ENCODE measurements around the gene SLC22A2. TPM values are rescaled to one million over a fixed set of nuclear protein-coding genes. Genes with fewer than 3 reads are reported as not detected.

Gene SLC22A2
- total and polyA plus RNA-seq, 10 of the 15 experiments (the other 5 are each of a cell fraction or from before 2014, with no cell fraction given) = 0.12 TPM; not detected in 9

DNA sequence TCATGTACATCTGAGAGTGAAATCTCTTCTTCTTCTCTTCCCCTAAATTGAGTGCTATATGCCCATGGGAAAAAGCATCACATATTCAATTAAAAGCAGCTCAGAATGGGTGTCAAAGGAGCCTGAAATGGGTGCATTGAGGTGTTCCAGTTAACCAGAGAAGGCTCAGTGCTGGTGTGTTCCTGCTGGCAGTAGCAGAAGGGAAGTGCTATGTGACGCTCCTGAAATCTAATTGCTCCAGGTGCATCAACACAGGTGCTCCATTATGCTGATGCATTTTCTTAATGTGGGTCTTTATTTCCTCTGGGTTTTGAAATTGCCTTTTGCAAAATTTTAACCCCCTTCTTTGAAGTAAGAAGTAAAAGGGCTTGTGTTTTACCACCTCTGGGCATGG is 17.9 kb downstream of the SLC22A2 start:
- no TSS peak for BruUV-seq (replicated peaks)

GRCh38 chr6:160239929-160240690 is 18.5 kb downstream of the SLC22A2 start:
- SMC1A ChIA-PET (ENCODE audit: uncharacterized antibody, unreplicated experiment) = no interaction called here
- POLR2A ChIA-PET = no interaction called here
- 49% methylated on average over 4 of the region's 4 CpGs for WGBS (ENCODE audit: insufficient coverage, insufficient replicate concordance, low lambda C conversion rate, missing lambda C conversion rate)

More for the DNA sequence above, 17.9 kb downstream of the SLC22A2 start:
- Histone ChIP-seq H3K9ac (ENCODE audit: control insufficient read depth, insufficient read depth, low read length) (no peak overlapping the region), H3K9me3 (replicated peaks; ENCODE audit: control insufficient read depth, insufficient read depth, low read length) (no peaks in the 10 kb centered on the region), H3K4me2 (ENCODE audit: control insufficient read depth, insufficient read depth) (no peak overlapping the region), H2AFZ (ENCODE audit: control insufficient read depth, low read depth, low read length) (no peak overlapping the region), H3K4me1 (ENCODE audit: control insufficient read depth, insufficient read depth, low read length) (no peaks in the 10 kb centered on the region), H3K4me3 (no peak overlapping the region), H3K36me3 (ENCODE audit: control insufficient read depth in 2 of 2, insufficient read depth in 2 of 2, low read length in 1 of 2) (no peaks in the 10 kb centered on the region), H3K27me3 (replicated peaks in 1 of 2; ENCODE audit: control insufficient read depth in 2 of 2, insufficient read depth in 2 of 2, low read length in 1 of 2) (no peaks in the 10 kb centered on the region; a peak in 1 of 4 replicates), H3K79me2 (ENCODE audit: control insufficient read depth, insufficient read depth, low read length) (no peaks in the 10 kb centered on the region), H4K20me1 (ENCODE audit: control insufficient read depth, insufficient read depth) (no peaks in the 10 kb centered on the region), H3K27ac (ENCODE audit: control insufficient read depth, insufficient read depth) (no peak overlapping the region)
- 0% methylated on average over 1 of the region's 1 CpG for WGBS (ENCODE audit: insufficient coverage, insufficient replicate concordance, low lambda C conversion rate, missing lambda C conversion rate)
- in situ Hi-C loops (cut with MboI) = no loop called here
- POLR2A ChIA-PET = no interaction called here
- CTCF ChIA-PET = interaction anchor here (1.3 kb wide), 1 partner anchor 19 kb away, joined by 4 read pairs; no protein-coding TSS in a partner anchor
- RAD21 ChIA-PET (ENCODE audit: unreplicated experiment) = no interaction called here
- intact Hi-C loops (cut with micrococcal nuclease; ENCODE audit: unreplicated experiment) = no loop called here
- SMC1A ChIA-PET (ENCODE audit: uncharacterized antibody, unreplicated experiment) = no interaction called here
- TF ChIP-seq NR2C2 (IDR thresholded peaks at IDR 0.05; ENCODE audit: borderline replicate concordance, control insufficient read depth, insufficient read length, low read depth) = no peak
- no peak for TF ChIP-seq MXI1 (IDR thresholded peaks at IDR 0.05; ENCODE audit: low read depth, low read length)
- DNase-seq (ENCODE audit: low read depth, low spot score) = no peak
- FAIRE-seq = no peak
- no peak for ATAC-seq

More at GRCh38 chr6:160239929-160240690, 18.5 kb downstream of the SLC22A2 start:
- ATAC-seq (no peak), DNase-seq (ENCODE audit: low read depth, low spot score) (no peak), FAIRE-seq (no peak)
- Histone ChIP-seq H3K27me3 (replicated peaks in 1 of 2; ENCODE audit: control insufficient read depth in 2 of 2, insufficient read depth in 2 of 2, low read length in 1 of 2) (no peaks in the 10 kb centered on the region; a peak in 1 of 4 replicates), H3K4me3 (no peak overlapping the region), H3K36me3 (ENCODE audit: control insufficient read depth in 2 of 2, insufficient read depth in 2 of 2, low read length in 1 of 2) (no peaks in the 10 kb centered on the region), H4K20me1 (ENCODE audit: control insufficient read depth, insufficient read depth) (no peaks in the 10 kb centered on the region), H3K27ac (ENCODE audit: control insufficient read depth, insufficient read depth) (no peak overlapping the region), H3K4me2 (ENCODE audit: control insufficient read depth, insufficient read depth) (no peak overlapping the region), H2AFZ (ENCODE audit: control insufficient read depth, low read depth, low read length) (no peak overlapping the region), H3K9me3 (replicated peaks; ENCODE audit: control insufficient read depth, insufficient read depth, low read length) (no peaks in the 10 kb centered on the region), H3K9ac (ENCODE audit: control insufficient read depth, insufficient read depth, low read length) (no peak overlapping the region), H3K4me1 (ENCODE audit: control insufficient read depth, insufficient read depth, low read length) (no peaks in the 10 kb centered on the region), H3K79me2 (ENCODE audit: control insufficient read depth, insufficient read depth, low read length) (no peaks in the 10 kb centered on the region)
- BruUV-seq (replicated peaks) = no TSS peak
- in situ Hi-C loops (cut with MboI) (no loop called here), intact Hi-C loops (cut with micrococcal nuclease; ENCODE audit: unreplicated experiment) (no loop called here)
- TF ChIP-seq IRF3 (IDR thresholded peaks at IDR 0.05) (no peak), SIN3A (IDR thresholded peaks at IDR 0.05; ENCODE audit: low read depth, low read length) (no peak), BHLHE40 (IDR thresholded peaks at IDR 0.05; ENCODE audit: borderline replicate concordance in 1 of 2, low read depth in 2 of 2, low read length in 1 of 2) (no peak), POU2F2 (IDR thresholded peaks at IDR 0.05; ENCODE audit: borderline replicate concordance, low read depth, low read length) (no peak), RCOR1 (conservative IDR thresholded peaks at IDR 0.05; ENCODE audit: low read depth, low read length) (no peak)
- RAD21 ChIA-PET (ENCODE audit: unreplicated experiment) = no interaction called here
- CTCF ChIA-PET = interaction anchor here (1.3 kb wide), 1 partner anchor 19 kb away, joined by 4 read pairs; no protein-coding TSS in a partner anchor

All from GM12878 (cell line).